IPS-NIHi7 (cell line): Measurements from ENCODE around the gene LRCH4.
"Not testable (repeated sequence)": the region's sequence is repeated elsewhere in the genome, so short reads cannot be mapped to it uniquely, and the experiment has no call there.

Source experiments
- DNase-seq: peaks from one replicate; pipeline ENCODE4 v3.0.0; 2012; ENCODE audit warnings: mixed read lengths; ENCODE audit errors: extremely low spot score

LRCH4 gene

GRCh38 chr7:100544967-100545359 lies 41.0 kb downstream of the LRCH4 start:
- DNase-seq: no peak

- no peak for DNase-seq
These were observed 41.5 kb downstream of the LRCH4 start for GRCh38 chr7:100544386-100544785.

GRCh38 chr7:100543586-100543985 lies 42.3 kb downstream of the LRCH4 start:
- no peak for DNase-seq

- DNase-seq: not testable (repeated sequence)
These were observed 44.6 kb downstream of the LRCH4 start for GRCh38 chr7:100541309-100541708.

GRCh38 chr7:100540073-100540723 lies 45.7 kb downstream of the LRCH4 start:
- no peak for DNase-seq

GRCh38 chr7:100539436-100540006 lies 46.4 kb downstream of the LRCH4 start:
- DNase-seq: no peak

GRCh38 chr7:100538654-100539435 lies 47.1 kb downstream of the LRCH4 start, which contains the start of gene AGFG2:
TSS of gene AGFG2 (plus strand) at chr7:100539203. CDS start at chr7:100539347, 144 bp downstream.
- peak; percentile 100 for DNase-seq

- no peak for DNase-seq
These were observed 47.6 kb downstream of the LRCH4 start for GRCh38 chr7:100538348-100538653.

- DNase-seq: not testable (repeated sequence)
These were observed 49.2 kb downstream of the LRCH4 start for GRCh38 chr7:100536695-100537094.

- DNase-seq: not testable (repeated sequence)
These were observed 49.9 kb downstream of the LRCH4 start for GRCh38 chr7:100535982-100536381.

GRCh38 chr7:100532165-100533022 lies 53.5 kb downstream of the LRCH4 start:
- no peak for DNase-seq

GRCh38 chr7:100528108-100528866 lies 57.6 kb downstream of the LRCH4 start:
- not testable (repeated sequence) for DNase-seq
